HepG2 (cell line): Measurements from ENCODE around the gene FAM219B. TPM values are rescaled to one million over a fixed set of nuclear protein-coding genes. Genes with fewer than 3 reads are reported as not detected.

Experiments
- ATAC-seq: fragments of 200-7000 bp; cut with Tn5 transposase; 3 replicates; pipeline ENCODE4 v1.9.1; 2020; ENCODE audit warnings: mild to moderate bottlenecking, moderate library complexity
- BruUV-seq: library from RNA; stranded (reverse); fragments of 400-500 nt; replicated peaks from 2 replicates; lab custom pipeline; 2021; lab: Mats Ljungman, UMichigan
- CTCF ChIA-PET: fragments of 300-600 bp; formaldehyde crosslinking; extraction: SDS; loops from one replicate; lab custom pipeline; 2021; ENCODE audit warnings: low total read pairs, inconsistent platforms, low intra/inter-chr PET ratio; lab: Yijun Ruan, JAX
- POLR2A ChIA-PET: fragments of 350-600 bp; sonication (Branson Sonifier 250); formaldehyde crosslinking; loops from one replicate; lab custom pipeline; 2020; ENCODE audit warnings: antibody characterized with exemption, inconsistent platforms; lab: Yijun Ruan, JAX
- DNase-seq: peaks from one replicate; pipeline ENCODE4 v3.0.0-alpha.2; 2015; ENCODE audit warnings: low spot score
- FAIRE-seq: peaks from 3 replicates; lab custom pipeline; 2011; peaks lifted over from hg19 to GRCh38; lab: Jason Lieb, UNC
- H2AFZ ChIP-seq: one replicate; pipeline ENCODE4 v1.6.1; 2011; ENCODE audit warnings: low read length, inconsistent platforms
- H3K27ac ChIP-seq: fragments of 300-600 bp; 3 replicates; pipeline ENCODE4 v1.8.0; 2011; ENCODE audit warnings: mixed run types, mild to moderate bottlenecking, mixed read lengths, low read length, inconsistent platforms; ENCODE audit not compliant: insufficient read depth; ENCODE audit errors: extremely low read length
- H3K27me3 ChIP-seq, 2 experiments: fragments of 200-600 bp in 1 of 2; 2 replicates in 1 of 2; 3 replicates in 1 of 2; pipeline versions ENCODE4 v1.6.0 to v1.8.0; 2011; ENCODE audit warnings: low read length in 2 of 2, mild to moderate bottlenecking in 2 of 2, moderate library complexity in 2 of 2, inconsistent platforms in 1 of 2; ENCODE audit not compliant: insufficient read depth in 2 of 2, control insufficient read depth in 1 of 2
- H3K36me3 ChIP-seq, 2 experiments: fragments of 200-600 bp in 1 of 2; replicated peaks in 1 of 2; 2 replicates in 1 of 2; 3 replicates in 1 of 2; pipeline versions ENCODE4 v1.5.1 to v1.8.0; 2011; ENCODE audit warnings: low read length in 2 of 2, inconsistent platforms in 1 of 2; ENCODE audit not compliant: insufficient read depth in 2 of 2, control insufficient read depth in 1 of 2
- H3K4me1 ChIP-seq: 2 replicates; pipeline ENCODE4 v1.5.1; 2012; ENCODE audit warnings: low read length, inconsistent platforms; ENCODE audit not compliant: insufficient read depth
- H3K4me2 ChIP-seq: 2 replicates; pipeline ENCODE4 v1.6.0; 2011; ENCODE audit warnings: low read depth, low read length, inconsistent platforms
- H3K4me3 ChIP-seq, 3 experiments: fragments of 200-600 bp in 1 of 3; sonication (generic), shearing (Covaris generic) in 1 of 3; replicated peaks in 1 of 3; 2 replicates each; pipeline ENCODE4 v1.5.1; 2011 to 2016; ENCODE audit warnings: low read length in 3 of 3, inconsistent platforms in 2 of 3, low read depth in 2 of 3, mild to moderate bottlenecking in 2 of 3, control low read depth in 1 of 3, mixed read lengths in 1 of 3; ENCODE audit not compliant: insufficient read depth in 1 of 3
- H3K79me2 ChIP-seq: one replicate; pipeline ENCODE4 v1.6.1; 2011; ENCODE audit warnings: low read length, inconsistent platforms; ENCODE audit not compliant: insufficient read depth
- H3K9ac ChIP-seq: 2 replicates; pipeline ENCODE4 v1.6.0; 2011; ENCODE audit warnings: mild to moderate bottlenecking, low read depth, low read length, inconsistent platforms; ENCODE audit not compliant: insufficient read depth
- H3K9me3 ChIP-seq: 2 replicates; pipeline ENCODE4 v1.5.1; 2012; ENCODE audit warnings: mild to moderate bottlenecking, low read length
- H4K20me1 ChIP-seq: 2 replicates; pipeline ENCODE4 v1.6.0; 2011; ENCODE audit warnings: inconsistent platforms, mild to moderate bottlenecking, low read length, moderate library complexity; ENCODE audit not compliant: insufficient read depth
- ARHGAP35 ChIP-seq: sonication (generic); formaldehyde crosslinking; IDR thresholded peaks from 2 replicates; pipeline ENCODE4 v1.9.0; 2022; ENCODE audit warnings: mild to moderate bottlenecking, inconsistent platforms, moderate library complexity, missing genetic modification reagents, borderline replicate concordance
- BHLHE40 ChIP-seq: IDR thresholded peaks from 2 replicates; pipeline ENCODE4 v1.6.1; 2011; ENCODE audit warnings: low read length, improper control_type of control experiment
- KLF16 ChIP-seq, 2 experiments: sonication (generic) in 1 of 2; formaldehyde crosslinking in 1 of 2; IDR thresholded peaks; 2 replicates each; pipeline versions ENCODE4 v1.6.1 to v1.8.0; 2016 to 2023; ENCODE audit warnings: missing genetic modification reagents in 2 of 2, missing compliant biosample characterization in 1 of 2
- LCORL ChIP-seq, 2 experiments: fragments of 450-650 bp in 1 of 2; sonication (generic) in 1 of 2; formaldehyde crosslinking in 1 of 2; IDR thresholded peaks; 2 replicates each; pipeline versions ENCODE4 v1.5.0 to v1.6.1; 2017 to 2020; ENCODE audit warnings: antibody characterized with exemption in 1 of 2, missing genetic modification reagents in 1 of 2
- MEF2D ChIP-seq: sonication (generic); formaldehyde crosslinking; IDR thresholded peaks from 2 replicates; pipeline ENCODE4 v1.5.1; 2020; ENCODE audit warnings: mild to moderate bottlenecking, missing genetic modification reagents
- RCOR2 ChIP-seq: IDR thresholded peaks from 2 replicates; pipeline ENCODE4 v1.6.1; 2016; ENCODE audit warnings: missing biosample characterization, missing genetic modification reagents
- RFX5 ChIP-seq: IDR thresholded peaks from 2 replicates; pipeline ENCODE4 v1.6.1; 2011; ENCODE audit warnings: low read depth, low read length, improper control_type of control experiment
- SIX1 ChIP-seq: sonication (generic); formaldehyde crosslinking; IDR thresholded peaks from 2 replicates; pipeline ENCODE4 v1.4.0; 2020; ENCODE audit warnings: missing genetic modification reagents, borderline replicate concordance
- SP5 ChIP-seq: IDR thresholded peaks from 2 replicates; pipeline ENCODE4 v1.6.1; 2016; ENCODE audit warnings: low read depth, borderline replicate concordance
- TBX2 ChIP-seq: sonication (generic); formaldehyde crosslinking; IDR thresholded peaks from 2 replicates; pipeline ENCODE4 v1.5.0; 2020; ENCODE audit warnings: missing genetic modification reagents, mild to moderate bottlenecking, borderline replicate concordance
- ZBTB14 ChIP-seq: sonication (generic); formaldehyde crosslinking; IDR thresholded peaks from 2 replicates; pipeline ENCODE4 v1.4.0; 2020; ENCODE audit warnings: missing genetic modification reagents
- ZNF263 ChIP-seq: sonication (generic); formaldehyde crosslinking; IDR thresholded peaks from 2 replicates; pipeline ENCODE4 v1.4.0; 2020; ENCODE audit warnings: missing genetic modification reagents
- ZNF484 ChIP-seq: sonication (generic); formaldehyde crosslinking; IDR thresholded peaks from 2 replicates; pipeline ENCODE4 v1.5.1; 2020; ENCODE audit warnings: mild to moderate bottlenecking, low read depth, missing genetic modification reagents, borderline replicate concordance
- whole genome bisulfite sequencing: methylation state at CpG from one replicate; pipeline ENCODE4 v1.1.6; 2017; ENCODE audit warnings: low lambda C conversion rate; 5-methylcytosine and 5-hydroxymethylcytosine counted together
- in situ Hi-C: cut with HindIII; loops from 2 replicates; pipeline ENCODE4 v1.10.0; 2017; ENCODE audit warnings: low pct_unique_long_range_greater_than_20kb; ENCODE audit not compliant: extremely low pct_ligation_motif_present
- intact Hi-C: fragments of 100-400 bp; cut with micrococcal nuclease; formaldehyde crosslinking; loops from one replicate; pipeline ENCODE4 v1.10.0; 2022; ENCODE audit not compliant: unreplicated experiment
- polyA plus RNA-seq, 8 experiments: library from polyadenylated mRNA; depleted of rRNA in 3 of 8; stranded (reverse) in 7 of 8; unstranded in 1 of 8; fragments of >200 nt; fragmentation: Illumina TruSeq in 4 of 8; extraction: Trizol in 4 of 8; gene quantifications; 2 replicates each; pipeline versions ENCODE4 v1.2.1 to v1.2.3, GENCODE V29; 2011 to 2016; ENCODE audit warnings: low read depth in 4 of 8, missing spikeins in 1 of 8, mixed read lengths in 1 of 8; ENCODE audit not compliant: insufficient read depth in 1 of 8
- total RNA-seq, 5 experiments: library from RNA; depleted of rRNA; stranded (reverse); fragments of >200 nt; fragmentation: Illumina TruSeq; extraction: Trizol; gene quantifications; 2 replicates each; pipeline ENCODE4 v1.2.3, GENCODE V29; 2016; ENCODE audit warnings: low read depth in 1 of 5
- TF ChIP-seq, protein P1 (sequence below): sonication (generic); formaldehyde crosslinking; IDR thresholded peaks from 2 replicates; pipeline ENCODE4 v1.5.1; 2020; ENCODE audit warnings: missing genetic modification reagents, mild to moderate bottlenecking, borderline replicate concordance
- TF ChIP-seq, protein P2 (sequence below): sonication (generic); formaldehyde crosslinking; IDR thresholded peaks from 2 replicates; pipeline ENCODE4 v1.9.0; 2021; ENCODE audit warnings: missing genetic modification reagents, borderline replicate concordance
- TF ChIP-seq, protein P3 (sequence below): IDR thresholded peaks from 2 replicates; pipeline ENCODE4 v1.6.1; 2018; ENCODE audit warnings: missing genetic modification reagents

FAM219B gene
- total and polyA plus RNA-seq, 2 of the 13 experiments (the other 11 are each of a cell fraction or from before 2014, with no cell fraction given), result 36.6 to 50.2 TPM

DNA sequence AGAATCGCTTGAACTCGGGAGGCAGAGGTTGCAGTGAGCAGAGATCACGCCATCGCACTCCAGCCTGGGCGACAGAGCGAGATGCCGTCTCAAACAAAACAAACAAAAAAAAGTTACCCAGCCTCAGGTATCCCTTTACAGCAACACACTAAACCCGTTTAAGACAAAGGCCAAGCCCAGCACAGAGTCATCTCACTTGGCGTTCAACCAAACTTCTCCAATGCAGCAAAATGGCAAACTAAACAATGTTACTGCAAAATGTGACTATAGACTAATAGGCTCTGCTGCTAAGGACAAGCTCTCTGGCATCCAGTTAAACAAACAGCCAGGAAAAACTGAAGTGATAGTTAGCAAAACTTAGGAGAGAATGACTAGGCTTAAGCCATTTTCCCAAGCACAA, 6.4 kb upstream of the FAM219B start:
- Histone ChIP-seq H3K27ac (no peak overlapping the region), H3K9ac (no peak overlapping the region), H3K4me3 (no peak overlapping the region), H3K27me3 (no peaks in the 10 kb centered on the region), H3K4me2 (no peak overlapping the region), H2AFZ (no peak overlapping the region), H4K20me1 (no peaks in the 10 kb centered on the region), H3K9me3 (no peaks in the 10 kb centered on the region), H3K4me1 (peaks cover 6% of the 10 kb centered on the region; the same call in 1 of the 2 replicates), H3K79me2 (no peaks in the 10 kb centered on the region), H3K36me3 (peaks cover 9 to 30% of the 10 kb centered on the region in 2 experiments; a peak in 4 of 5 replicates)
- BruUV-seq, result no TSS peak
- DNase-seq (no peak), ATAC-seq (no peak), FAIRE-seq (no peak)
- intact Hi-C loops (no loop called here), in situ Hi-C loops (no loop called here)
- CTCF ChIA-PET, result no interaction called here
- POLR2A ChIA-PET, result no interaction called here
- WGBS, result 96% methylated on average over 9 of the region's 9 CpGs
- TF ChIP-seq BHLHE40 (no peak), RCOR2 (CRISPR knock-in tag) (no peak), ZNF484 (CRISPR knock-in tag) (no peak), SIX1 (CRISPR knock-in tag) (no peak), KLF16 (CRISPR knock-in tag; IDR thresholded peaks at IDR 0.05) (no peak), LCORL (IDR thresholded peaks at IDR 0.05) (no peak), LCORL (CRISPR knock-in tag; IDR thresholded peaks at IDR 0.05) (no peak), TBX2 (CRISPR knock-in tag) (no peak), ZNF263 (CRISPR knock-in tag) (no peak), ARHGAP35 (CRISPR knock-in tag) (no peak), ZBTB14 (CRISPR knock-in tag) (no peak), SP5 (no peak), RFX5 (no peak), MEF2D (no peak)
- TF ChIP-seq, protein P1, sequence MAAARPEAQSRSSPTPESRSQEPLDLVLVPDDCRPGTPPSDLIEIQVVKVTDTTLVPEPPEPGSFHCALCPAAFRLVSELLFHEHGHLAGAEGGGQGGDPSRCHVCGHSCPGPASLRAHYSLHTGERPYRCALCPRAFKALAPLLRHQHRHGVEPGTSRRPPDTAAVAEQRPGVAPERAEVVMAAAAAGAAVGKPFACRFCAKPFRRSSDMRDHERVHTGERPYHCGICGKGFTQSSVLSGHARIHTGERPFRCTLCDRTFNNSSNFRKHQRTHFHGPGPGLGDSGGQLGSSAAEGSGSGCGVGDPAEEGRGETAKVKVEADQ (CRISPR knock-in tag), result no peak
- TF ChIP-seq, protein P2, sequence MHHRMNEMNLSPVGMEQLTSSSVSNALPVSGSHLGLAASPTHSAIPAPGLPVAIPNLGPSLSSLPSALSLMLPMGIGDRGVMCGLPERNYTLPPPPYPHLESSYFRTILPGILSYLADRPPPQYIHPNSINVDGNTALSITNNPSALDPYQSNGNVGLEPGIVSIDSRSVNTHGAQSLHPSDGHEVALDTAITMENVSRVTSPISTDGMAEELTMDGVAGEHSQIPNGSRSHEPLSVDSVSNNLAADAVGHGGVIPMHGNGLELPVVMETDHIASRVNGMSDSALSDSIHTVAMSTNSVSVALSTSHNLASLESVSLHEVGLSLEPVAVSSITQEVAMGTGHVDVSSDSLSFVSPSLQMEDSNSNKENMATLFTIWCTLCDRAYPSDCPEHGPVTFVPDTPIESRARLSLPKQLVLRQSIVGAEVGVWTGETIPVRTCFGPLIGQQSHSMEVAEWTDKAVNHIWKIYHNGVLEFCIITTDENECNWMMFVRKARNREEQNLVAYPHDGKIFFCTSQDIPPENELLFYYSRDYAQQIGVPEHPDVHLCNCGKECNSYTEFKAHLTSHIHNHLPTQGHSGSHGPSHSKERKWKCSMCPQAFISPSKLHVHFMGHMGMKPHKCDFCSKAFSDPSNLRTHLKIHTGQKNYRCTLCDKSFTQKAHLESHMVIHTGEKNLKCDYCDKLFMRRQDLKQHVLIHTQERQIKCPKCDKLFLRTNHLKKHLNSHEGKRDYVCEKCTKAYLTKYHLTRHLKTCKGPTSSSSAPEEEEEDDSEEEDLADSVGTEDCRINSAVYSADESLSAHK, result no peak
- TF ChIP-seq, protein P3, sequence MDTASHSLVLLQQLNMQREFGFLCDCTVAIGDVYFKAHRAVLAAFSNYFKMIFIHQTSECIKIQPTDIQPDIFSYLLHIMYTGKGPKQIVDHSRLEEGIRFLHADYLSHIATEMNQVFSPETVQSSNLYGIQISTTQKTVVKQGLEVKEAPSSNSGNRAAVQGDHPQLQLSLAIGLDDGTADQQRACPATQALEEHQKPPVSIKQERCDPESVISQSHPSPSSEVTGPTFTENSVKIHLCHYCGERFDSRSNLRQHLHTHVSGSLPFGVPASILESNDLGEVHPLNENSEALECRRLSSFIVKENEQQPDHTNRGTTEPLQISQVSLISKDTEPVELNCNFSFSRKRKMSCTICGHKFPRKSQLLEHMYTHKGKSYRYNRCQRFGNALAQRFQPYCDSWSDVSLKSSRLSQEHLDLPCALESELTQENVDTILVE, result no peak
